ENCODE measurements around the gene TDP2.
"Not testable (repeated sequence)": the region's sequence is repeated elsewhere in the genome, so short reads cannot be mapped to it uniquely, and the experiment has no call there.

The TDP2 gene, protein sequence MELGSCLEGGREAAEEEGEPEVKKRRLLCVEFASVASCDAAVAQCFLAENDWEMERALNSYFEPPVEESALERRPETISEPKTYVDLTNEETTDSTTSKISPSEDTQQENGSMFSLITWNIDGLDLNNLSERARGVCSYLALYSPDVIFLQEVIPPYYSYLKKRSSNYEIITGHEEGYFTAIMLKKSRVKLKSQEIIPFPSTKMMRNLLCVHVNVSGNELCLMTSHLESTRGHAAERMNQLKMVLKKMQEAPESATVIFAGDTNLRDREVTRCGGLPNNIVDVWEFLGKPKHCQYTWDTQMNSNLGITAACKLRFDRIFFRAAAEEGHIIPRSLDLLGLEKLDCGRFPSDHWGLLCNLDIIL

DNA sequence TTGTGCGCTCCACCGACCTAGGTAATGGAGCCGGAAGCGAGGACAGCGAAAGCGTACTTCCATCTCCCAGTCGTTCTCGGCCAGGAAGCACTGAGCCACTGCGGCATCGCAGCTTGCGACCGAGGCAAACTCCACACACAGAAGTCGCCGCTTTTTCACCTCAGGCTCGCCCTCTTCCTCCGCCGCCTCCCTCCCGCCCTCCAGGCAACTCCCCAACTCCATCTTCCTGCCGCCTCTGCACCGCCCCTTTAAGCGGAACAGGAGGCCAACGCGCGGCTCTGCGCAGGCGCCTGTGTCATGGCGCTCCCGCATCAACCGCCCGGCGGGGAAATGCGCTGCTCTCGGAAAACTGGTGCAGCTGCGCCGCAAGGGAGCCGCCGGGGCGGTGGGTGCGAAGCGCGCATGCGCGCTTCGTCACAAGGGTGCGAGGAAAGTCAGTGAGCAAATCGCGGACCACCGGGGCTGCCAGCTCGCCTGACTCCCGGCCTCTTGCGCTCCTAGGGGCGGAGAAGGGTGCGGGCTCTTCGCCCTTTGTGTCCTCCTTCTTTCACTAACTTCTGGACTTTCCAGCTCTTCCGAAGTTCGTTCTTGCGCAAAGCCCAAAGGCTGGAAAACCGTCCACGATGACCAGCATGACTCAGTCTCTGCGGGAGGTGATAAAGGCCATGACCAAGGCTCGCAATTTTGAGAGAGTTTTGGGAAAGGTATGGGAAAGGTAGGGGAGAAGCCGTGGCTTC is at the start of gene TDP2, which contains the start of gene ACOT13:
Gene TDP2 (minus strand): TSS at position 259 of the 737 bp plus-strand sequence. CDS start 37 bp downstream, at position 222.
Gene ACOT13 (plus strand): TSS at position 437 of the 737 bp plus-strand sequence. CDS start 187 bp downstream, at position 624.
- DNase-seq (ENCODE audit: insufficient read length, low spot score) = peak; percentile 65
- peak; percentile 86 for FAIRE-seq

DNA sequence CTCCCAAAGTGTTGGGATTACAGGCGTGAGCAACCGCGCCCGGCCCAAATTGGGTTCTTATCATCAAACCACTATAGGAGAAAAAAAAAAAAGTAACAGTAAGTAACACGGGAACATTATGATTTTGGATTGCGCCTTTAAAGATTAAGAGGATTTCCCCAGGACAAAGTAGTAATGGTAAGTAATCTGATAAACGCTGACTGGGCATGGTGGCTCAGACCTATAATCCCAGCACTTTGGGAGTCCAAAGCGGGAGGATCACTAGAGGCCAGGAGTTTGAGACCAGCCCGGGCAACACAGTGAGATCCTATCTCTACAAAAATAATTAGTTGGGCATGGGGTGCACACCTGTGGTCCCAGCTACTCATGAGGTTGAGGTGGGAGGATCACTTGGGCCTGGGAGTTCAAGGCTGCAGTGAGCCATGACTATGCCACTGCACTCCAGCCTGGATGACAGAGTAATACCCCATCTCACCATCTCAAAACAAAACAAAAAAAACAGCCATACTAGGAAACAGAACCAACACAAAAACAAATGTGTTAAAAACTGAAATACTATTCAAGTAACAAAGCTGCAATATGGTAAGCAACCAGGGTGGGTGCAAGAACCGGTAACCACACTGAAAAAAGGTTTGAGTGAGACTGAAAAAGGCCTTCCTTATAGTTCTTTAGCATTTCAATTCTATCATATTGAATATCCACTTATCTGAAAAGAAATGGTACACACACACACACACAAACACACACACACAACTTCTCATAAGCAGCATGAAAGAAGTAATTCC is 44.0 kb upstream of the TDP2 start:
- no peak for FAIRE-seq
- DNase-seq (ENCODE audit: insufficient read length, low spot score) = no peak

DNA sequence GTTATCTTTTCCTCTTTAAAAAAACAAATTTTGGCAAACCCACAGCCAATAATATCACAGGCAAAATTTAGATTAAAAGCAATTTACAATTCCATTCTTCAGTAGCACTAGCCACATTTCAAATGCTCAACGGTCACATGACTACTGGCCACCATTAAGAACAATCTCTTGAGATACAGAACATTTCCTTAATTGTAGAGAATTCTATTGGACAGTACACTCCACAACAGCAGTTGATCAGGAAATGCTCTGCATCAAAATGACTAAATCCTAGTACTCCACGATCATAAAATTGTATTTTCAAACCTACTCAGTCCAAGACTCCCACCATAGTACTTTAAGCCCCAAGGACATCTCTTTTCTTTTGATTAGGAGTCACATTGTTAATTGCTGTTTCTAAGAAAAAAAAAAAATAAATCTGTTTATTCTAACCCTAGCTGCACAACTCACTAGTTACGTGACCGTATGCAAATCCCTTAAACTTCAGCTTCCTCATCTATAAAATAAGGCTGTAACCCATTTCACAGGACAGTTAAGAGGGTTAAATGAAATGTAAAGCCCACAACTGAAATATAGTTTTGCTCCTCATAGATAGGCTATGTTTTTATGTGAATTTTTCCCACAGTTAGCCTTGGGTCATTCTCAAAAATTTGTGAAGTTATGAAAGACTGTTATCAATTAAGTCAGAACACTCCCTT is 42.5 kb upstream of the TDP2 start:
- peak; percentile 79 for FAIRE-seq
- DNase-seq (ENCODE audit: insufficient read length, low spot score) = no peak

DNA sequence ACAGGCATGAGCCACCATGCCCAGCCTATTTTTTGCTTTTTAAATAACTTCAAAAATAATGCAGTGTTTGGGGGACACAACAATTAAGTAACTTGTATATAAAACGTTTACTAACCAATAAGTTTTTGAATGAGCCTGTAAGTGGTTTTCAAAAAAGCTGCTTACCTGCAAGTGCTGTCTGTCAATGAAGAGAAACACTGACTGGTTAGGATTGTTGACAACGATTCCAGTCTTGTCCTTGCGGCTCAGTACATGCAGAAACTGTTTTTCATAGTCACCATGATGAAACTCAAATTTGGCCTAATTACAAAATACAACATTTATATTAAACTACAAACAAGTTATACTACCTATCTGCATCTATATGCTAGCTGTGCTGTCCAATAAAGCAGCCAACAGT is 41.9 kb upstream of the TDP2 start:
- DNase-seq (ENCODE audit: insufficient read length, low spot score) = no peak
- FAIRE-seq = no peak

DNA sequence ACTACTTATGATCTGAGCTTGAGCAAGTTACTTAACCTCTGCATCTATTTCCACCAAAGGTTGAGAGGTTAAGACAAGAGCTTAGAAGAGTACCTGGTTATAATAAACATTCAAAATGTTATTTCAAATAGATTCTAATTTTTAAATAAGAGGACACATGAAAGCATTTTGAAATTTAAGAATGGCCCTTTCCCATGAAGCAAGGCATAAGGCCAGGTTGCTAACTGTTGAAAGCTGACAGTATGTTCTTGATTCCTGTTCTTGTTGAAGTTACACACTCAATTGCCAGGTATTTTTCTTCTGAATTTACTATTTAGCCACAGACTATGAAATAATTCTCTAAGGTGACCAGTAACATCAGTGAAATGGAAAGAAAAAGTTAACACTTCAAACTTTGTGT is 37.8 kb upstream of the TDP2 start:
- DNase-seq (ENCODE audit: insufficient read length, low spot score) = no peak
- no peak for FAIRE-seq

DNA sequence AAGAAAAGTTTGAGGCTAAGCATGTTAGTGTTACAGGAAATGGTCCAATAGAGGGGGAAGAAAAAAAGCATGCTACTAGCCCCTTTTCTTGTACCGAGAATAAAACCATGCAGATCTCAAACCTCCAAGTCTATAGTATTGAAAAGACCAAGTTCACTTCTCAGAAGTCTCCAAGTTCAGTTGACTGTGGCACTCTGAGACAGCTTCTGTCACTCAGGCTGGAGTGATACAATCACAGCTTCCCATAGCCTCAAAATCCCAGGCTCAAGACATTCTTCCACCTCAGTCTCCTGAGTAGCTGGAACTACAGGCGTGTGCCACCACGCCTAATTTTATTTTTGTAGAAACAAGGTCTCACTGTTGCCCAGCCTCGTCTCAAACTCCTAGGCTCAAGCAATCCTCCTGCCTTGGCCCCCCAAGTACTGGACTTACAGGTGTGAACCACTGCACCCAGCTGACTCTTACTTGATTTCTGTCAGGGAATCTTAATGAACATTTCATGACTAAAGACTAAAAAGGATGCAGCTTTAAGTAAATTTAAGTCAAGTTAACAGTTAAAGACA is 36.1 kb upstream of the TDP2 start:
- FAIRE-seq = no peak
- no peak for DNase-seq (ENCODE audit: insufficient read length, low spot score)

DNA sequence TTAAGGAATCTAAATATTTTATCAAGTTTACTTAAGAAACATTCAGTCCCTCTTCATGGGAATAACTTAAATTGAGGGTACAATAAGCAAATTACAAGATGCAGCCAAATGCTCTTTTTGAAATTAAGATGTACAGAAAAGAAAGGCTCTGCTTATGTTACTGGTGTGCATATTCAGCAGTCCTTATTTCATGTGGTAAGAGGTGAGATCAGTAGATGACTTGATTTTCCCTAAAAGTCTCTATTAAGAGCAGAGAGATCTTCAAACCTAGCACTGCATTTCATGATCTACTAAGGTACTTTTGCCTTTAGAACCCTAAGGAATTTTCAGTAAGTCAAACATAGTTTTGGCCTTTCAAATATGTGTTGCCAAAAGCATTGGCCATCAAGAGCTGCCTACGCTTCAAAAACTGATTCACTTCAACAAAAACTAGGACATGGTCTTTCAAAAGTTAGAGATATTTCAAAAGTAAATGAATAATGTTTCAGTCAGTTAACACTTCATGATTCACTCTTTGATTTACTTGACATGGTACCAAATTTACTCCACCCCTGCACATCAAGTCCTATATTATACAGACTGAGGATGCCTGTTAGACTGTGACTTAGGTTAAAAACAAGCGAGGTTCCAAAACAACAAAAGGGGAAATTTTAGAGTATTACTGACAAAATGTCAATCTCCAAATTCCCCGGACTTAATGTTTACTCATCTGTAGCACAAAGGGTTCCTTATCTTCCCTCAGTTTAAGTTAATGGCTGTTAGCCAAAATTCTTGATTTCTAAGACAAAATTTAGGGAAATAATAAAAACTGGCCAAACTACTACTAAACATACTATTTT is 33.0 kb upstream of the TDP2 start:
- no peak for FAIRE-seq
- DNase-seq (ENCODE audit: insufficient read length, low spot score) = no peak

DNA sequence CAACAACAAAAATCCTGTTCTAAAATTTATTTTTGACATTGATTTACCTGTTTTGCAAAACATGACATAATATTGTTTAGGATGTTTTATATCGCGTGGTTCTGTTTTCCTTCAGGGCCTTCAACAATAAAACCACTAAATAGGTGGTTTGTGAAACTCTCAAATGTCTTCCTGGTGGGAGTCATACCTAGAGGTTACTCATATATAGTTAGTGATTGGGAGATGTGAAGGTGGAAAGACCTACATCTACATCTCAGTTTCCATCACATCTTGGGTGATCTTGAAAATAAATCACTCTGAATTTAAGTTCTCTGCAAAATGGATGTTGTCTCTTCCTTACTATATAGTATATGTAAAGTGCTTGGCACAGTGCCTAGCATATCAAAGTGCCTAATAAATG is 29.4 kb upstream of the TDP2 start:
- DNase-seq (ENCODE audit: insufficient read length, low spot score) (no peak), FAIRE-seq (no peak)

DNA sequence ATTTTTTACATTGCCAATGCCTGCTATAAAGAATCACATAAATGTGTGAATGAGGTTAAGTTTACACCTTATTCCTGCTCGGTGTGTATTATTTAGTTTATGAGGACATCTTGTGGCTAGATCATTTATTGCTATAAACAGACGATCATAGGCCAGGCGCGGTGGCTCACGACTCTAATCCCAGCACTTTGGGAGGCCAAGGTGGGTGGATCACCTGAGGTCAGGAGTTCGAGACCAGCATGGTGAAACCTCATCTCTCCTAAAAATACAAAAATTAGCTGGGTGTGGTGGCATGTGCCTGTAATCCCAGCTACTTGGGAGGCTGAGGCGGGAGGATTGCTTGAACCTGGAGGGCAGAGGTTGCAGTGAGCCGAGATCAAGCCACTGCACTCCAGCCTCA is 28.9 kb upstream of the TDP2 start:
- FAIRE-seq; DNase-seq (ENCODE audit: insufficient read length, low spot score): not testable (repeated sequence)

DNA sequence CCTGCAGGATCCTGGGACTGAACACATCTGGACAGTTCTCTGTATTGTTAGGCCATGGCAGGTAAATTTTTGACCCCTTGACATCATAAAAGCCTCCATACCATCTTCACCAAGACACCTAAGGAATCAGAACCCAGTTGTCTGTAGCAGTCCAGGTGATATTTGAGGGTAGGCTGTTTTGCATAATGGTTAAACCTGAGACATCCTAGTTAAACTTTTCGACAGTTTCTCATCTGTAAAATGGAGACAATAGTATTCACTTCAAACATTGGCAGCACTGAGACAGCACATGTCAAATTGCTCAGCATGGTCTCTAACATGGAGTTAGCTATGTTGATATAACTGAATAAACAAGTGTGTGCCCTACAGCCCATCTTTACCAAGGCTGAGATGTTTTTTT is 27.5 kb upstream of the TDP2 start:
- FAIRE-seq (no peak), DNase-seq (ENCODE audit: insufficient read length, low spot score) (no peak)

DNA sequence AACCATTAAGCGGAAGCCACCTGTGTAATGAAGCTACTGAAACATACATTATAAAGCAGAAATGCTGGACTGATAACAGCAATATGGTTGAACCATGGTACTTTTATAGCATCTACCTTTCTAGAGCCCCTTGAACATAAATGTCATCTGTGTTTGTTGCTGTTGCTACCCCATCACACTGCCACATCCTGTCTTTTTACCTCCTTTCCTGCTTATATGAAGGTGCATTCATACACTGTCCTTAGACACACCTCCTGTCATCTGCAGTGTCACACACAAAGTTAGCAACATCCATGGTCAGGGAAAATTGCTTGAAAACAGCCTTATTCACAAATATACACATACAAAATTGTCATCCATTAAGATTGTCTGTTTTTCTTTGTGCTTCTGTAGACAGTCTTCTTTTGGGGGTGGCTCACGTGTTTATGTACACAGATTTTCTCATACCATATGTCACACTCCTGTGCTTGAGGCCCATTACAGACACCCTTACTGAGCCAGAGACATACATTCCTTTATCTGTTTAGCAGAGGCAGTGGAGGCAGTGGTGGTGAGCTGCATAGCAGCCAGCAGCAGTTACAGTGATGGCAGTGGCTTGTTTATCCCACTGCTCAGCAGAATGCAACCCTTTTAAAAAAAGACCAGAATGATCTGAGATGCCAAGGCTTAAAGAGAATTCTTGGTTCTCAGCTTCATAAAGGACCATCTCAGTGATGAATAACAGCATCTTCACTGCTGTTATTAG is 26.3 kb upstream of the TDP2 start:
- DNase-seq (ENCODE audit: insufficient read length, low spot score) = no peak
- FAIRE-seq = peak; percentile 45

DNA sequence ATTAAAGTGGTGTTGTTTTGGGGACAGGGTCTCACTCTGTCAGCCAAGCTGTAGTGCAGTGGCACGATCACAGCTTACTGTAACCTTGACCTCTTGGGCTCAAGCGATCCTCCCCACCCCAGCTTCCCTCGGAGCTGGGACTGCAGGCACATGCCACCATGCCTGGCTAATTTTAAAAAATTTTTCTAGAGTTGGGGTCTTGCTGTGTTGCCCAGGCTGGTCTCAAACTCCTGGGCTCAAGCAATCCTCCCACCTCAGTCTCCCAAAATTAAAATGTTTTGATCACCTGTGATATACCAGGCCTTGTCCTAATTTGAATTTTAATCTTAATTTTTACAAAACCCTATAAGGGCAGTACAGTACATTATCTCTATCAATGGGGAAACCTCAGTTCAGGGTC is 25.7 kb upstream of the TDP2 start:
- FAIRE-seq (no peak), DNase-seq (ENCODE audit: insufficient read length, low spot score) (no peak)

DNA sequence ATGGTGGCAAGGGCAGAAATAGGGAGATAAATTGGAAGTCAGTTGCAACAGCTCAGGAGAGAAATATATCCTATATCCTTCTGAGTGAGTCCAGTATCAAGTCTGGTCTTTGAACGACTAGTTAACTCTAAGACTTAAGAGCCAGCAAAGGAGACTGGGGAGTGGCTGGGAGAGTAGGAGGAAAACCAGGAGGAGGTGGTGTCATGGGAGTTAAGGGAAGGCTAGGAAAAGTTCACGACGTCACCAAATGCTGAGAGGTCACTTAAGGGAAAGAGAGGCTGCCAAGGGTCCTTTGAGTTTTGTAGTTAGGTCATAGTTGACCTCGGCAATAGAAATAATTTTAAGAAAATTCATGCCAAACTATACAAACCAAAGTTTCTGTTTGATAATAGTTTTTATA is 25.3 kb upstream of the TDP2 start:
- FAIRE-seq = no peak

DNA sequence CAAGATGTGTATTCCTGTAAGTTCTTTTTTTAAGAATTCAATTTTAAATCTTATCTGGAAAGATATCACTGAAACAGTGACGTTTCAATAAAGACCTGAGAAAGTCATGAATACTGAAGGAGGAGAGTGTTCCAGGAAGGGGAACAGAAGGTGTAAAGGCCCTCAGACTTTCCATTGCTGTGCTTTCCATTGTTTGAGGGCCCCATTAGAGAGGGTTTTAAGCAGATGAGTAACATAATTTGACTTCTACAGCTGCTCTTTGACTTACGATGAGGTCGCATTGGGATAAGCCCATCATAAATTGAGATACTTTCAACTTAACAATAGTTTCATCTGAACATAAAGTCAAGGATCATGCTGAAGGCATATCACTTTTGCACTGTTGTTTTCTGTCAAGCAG is 24.9 kb upstream of the TDP2 start:
- DNase-seq (ENCODE audit: insufficient read length, low spot score) (no peak), FAIRE-seq (no peak)

More for the DNA sequence above, 25.3 kb upstream of the TDP2 start:
- DNase-seq (ENCODE audit: insufficient read length, low spot score) = no peak

DNA sequence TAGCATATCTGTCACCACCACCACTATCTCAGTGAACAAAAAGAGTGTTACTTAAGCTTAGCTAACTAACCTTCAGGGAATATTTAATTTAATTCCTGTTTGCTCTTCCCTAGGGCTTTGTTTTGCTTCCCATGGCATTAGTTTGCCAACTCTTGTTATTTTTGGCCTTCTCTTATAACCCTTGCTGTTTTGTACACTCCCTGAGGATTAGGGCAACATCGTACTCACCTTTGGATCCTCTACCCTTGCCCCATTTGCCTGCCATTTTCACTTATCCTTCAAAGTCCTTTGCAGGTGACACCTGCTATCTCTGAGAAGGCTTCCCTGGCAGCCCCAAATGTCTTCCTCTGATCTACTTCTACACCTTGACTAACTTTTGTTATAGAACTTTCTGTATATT is 23.9 kb upstream of the TDP2 start:
- DNase-seq (ENCODE audit: insufficient read length, low spot score) (no peak), FAIRE-seq (no peak)

DNA sequence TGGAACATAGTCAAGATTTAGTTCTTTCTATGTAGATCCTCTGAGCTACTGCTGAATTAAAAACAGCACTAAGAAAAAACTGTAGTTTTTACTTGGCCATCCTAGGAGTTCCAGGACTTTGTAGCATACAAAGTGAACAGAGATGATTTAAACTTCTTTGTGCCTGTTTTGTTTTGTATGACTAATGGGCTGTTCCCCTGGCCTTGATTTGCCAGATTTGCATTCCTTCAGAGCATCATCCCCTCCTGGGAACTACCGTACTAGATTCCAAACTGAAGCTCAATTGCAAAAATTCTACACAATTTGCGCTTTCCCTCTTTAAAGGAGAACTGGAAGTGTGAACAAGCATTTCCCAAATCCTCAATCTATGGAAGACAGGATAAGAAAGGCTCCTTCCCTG is 23.3 kb upstream of the TDP2 start:
- no peak for FAIRE-seq
- DNase-seq (ENCODE audit: insufficient read length, low spot score) = no peak

DNA sequence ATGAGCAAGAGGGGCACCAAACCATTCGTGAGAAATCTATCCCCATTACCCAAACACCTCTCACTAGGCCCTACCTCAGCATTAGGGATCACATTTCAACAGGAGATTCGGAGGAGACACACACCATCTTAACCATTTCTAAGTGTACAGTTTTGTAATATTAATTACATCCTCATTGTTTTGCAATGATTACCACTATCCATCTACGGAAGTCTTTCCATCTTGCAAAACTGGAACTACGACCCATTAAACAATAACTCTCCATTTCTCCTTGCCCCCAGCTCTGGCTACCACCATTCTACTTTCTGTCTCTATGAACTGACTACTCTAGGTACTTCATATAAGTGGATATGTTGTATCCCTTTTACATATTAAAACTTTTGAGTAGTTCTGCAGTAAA is 20.2 kb upstream of the TDP2 start:
- FAIRE-seq = no peak

DNA sequence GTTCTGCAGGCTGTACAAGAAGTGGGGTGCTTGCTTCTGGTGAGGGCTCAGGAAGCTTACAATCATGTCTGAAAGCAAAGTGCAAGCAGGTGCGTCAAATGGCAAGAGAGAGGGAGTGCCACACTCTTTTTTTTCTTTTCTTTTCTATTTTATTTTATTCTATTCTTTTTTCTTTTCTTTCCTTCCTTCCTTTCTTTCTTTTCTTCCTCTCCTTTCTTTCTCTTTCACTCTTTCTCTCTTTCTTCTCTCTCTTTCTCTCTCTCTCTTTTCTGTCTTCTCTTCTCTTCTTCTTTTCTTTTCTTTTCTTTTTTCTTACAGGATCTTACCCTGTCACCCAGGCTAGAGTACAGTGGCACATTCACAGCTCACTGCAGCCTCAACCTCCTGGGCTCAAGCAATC is 19.7 kb upstream of the TDP2 start:
- no peak for DNase-seq (ENCODE audit: insufficient read length, low spot score)
- no peak for FAIRE-seq

More for the DNA sequence above, 20.2 kb upstream of the TDP2 start:
- no peak for DNase-seq (ENCODE audit: insufficient read length, low spot score)
